Loucy (cell line): ENCODE data around the gene MPG.

Experiments used
- EZH2phosphoT487 ChIP-seq: fragments of 200-600 bp; IDR thresholded peaks from 2 replicates; pipeline ENCODE4 v1.6.1; 2018; ENCODE audit warnings: antibody characterized with exemption, mild to moderate bottlenecking, moderate library complexity, borderline replicate concordance
- TF ChIP-seq, protein P1 (sequence below): fragments of 200-600 bp; sonication (generic); conservative IDR thresholded peaks from 2 replicates; pipeline ENCODE4 v1.5.1; 2014; ENCODE audit warnings: mild to moderate bottlenecking, antibody characterized with exemption, low read length

GRCh38 chr16:45454-45853 is 32.6 kb upstream of the MPG start:
- TF ChIP-seq, protein P1, sequence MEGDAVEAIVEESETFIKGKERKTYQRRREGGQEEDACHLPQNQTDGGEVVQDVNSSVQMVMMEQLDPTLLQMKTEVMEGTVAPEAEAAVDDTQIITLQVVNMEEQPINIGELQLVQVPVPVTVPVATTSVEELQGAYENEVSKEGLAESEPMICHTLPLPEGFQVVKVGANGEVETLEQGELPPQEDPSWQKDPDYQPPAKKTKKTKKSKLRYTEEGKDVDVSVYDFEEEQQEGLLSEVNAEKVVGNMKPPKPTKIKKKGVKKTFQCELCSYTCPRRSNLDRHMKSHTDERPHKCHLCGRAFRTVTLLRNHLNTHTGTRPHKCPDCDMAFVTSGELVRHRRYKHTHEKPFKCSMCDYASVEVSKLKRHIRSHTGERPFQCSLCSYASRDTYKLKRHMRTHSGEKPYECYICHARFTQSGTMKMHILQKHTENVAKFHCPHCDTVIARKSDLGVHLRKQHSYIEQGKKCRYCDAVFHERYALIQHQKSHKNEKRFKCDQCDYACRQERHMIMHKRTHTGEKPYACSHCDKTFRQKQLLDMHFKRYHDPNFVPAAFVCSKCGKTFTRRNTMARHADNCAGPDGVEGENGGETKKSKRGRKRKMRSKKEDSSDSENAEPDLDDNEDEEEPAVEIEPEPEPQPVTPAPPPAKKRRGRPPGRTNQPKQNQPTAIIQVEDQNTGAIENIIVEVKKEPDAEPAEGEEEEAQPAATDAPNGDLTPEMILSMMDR = no peak
- TF ChIP-seq EZH2phosphoT487 = no peak
